Fibroblast of lung (primary cell): ENCODE results near the gene BATF.

ENCODE experiments used
- EZH2 ChIP-seq: IDR thresholded peaks from 2 replicates; pipeline ENCODE4 v1.5.1; 2012; ENCODE audit warnings: low read length, control low read depth, mild to moderate bottlenecking; ENCODE audit errors: missing control alignments
- TF ChIP-seq, protein P1 (sequence below), 2 donors: IDR thresholded peaks in 1 of 2; conservative IDR thresholded peaks in 1 of 2; 1 replicate in 1 of 2; 2 replicates in 1 of 2; pipeline ENCODE4 v1.5.1; 2011 to 2012; ENCODE audit warnings: low read length in 2 of 2, control low read depth in 1 of 2, inconsistent platforms in 1 of 2, low read depth in 1 of 2, mild to moderate bottlenecking in 1 of 2

GRCh38 chr14:75568140-75568539 is 45.9 kb downstream of the BATF start:
- TF ChIP-seq EZH2 = no peak
- TF ChIP-seq, protein P1, sequence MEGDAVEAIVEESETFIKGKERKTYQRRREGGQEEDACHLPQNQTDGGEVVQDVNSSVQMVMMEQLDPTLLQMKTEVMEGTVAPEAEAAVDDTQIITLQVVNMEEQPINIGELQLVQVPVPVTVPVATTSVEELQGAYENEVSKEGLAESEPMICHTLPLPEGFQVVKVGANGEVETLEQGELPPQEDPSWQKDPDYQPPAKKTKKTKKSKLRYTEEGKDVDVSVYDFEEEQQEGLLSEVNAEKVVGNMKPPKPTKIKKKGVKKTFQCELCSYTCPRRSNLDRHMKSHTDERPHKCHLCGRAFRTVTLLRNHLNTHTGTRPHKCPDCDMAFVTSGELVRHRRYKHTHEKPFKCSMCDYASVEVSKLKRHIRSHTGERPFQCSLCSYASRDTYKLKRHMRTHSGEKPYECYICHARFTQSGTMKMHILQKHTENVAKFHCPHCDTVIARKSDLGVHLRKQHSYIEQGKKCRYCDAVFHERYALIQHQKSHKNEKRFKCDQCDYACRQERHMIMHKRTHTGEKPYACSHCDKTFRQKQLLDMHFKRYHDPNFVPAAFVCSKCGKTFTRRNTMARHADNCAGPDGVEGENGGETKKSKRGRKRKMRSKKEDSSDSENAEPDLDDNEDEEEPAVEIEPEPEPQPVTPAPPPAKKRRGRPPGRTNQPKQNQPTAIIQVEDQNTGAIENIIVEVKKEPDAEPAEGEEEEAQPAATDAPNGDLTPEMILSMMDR (conservative IDR thresholded peaks at IDR 0.05 in 1 of 2, IDR thresholded peaks at IDR 0.05 in 1 of 2; ENCODE audit: low read depth in 1 of 2, low read length in 2 of 2) = no peak
